GM12873 (cell line): ENCODE measurements around the gene PRR30.

Experiments
- TF ChIP-seq, protein P1 (sequence below): IDR thresholded peaks from 2 replicates; pipeline ENCODE4 v1.5.1; 2012; ENCODE audit warnings: low read depth, mild to moderate bottlenecking, moderate library complexity, low read length, control low read depth; ENCODE audit not compliant: insufficient read depth; ENCODE audit errors: missing control alignments

PRR30 gene

DNA sequence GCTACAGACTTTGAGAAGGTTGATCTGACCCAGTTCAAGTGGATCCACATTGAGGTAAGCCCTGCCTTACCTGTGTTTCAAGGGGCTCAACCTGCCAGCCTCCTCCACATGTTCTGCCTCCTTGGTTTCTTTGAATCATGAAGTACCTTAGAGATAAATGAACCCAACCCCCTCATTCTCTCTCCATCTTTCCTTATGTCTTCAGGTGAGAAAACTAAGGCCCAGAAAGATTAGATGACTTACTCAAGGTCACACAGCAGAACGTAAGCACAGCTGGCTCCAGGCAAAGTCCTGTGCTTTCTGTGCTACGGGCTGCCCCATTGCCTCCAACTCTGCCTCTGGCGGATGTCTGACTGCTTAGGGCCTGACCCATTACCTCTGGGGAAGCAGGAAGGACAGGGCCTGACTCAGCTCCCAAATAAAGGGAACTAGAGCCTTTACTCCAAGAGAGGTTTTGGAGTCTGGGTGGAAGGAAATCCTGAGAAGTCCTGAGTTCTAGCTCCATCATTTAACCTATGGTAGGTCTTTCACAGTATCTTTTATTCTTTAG, 42.4 kb downstream of the PRR30 start:
- TF ChIP-seq, protein P1, sequence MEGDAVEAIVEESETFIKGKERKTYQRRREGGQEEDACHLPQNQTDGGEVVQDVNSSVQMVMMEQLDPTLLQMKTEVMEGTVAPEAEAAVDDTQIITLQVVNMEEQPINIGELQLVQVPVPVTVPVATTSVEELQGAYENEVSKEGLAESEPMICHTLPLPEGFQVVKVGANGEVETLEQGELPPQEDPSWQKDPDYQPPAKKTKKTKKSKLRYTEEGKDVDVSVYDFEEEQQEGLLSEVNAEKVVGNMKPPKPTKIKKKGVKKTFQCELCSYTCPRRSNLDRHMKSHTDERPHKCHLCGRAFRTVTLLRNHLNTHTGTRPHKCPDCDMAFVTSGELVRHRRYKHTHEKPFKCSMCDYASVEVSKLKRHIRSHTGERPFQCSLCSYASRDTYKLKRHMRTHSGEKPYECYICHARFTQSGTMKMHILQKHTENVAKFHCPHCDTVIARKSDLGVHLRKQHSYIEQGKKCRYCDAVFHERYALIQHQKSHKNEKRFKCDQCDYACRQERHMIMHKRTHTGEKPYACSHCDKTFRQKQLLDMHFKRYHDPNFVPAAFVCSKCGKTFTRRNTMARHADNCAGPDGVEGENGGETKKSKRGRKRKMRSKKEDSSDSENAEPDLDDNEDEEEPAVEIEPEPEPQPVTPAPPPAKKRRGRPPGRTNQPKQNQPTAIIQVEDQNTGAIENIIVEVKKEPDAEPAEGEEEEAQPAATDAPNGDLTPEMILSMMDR, result no peak

DNA sequence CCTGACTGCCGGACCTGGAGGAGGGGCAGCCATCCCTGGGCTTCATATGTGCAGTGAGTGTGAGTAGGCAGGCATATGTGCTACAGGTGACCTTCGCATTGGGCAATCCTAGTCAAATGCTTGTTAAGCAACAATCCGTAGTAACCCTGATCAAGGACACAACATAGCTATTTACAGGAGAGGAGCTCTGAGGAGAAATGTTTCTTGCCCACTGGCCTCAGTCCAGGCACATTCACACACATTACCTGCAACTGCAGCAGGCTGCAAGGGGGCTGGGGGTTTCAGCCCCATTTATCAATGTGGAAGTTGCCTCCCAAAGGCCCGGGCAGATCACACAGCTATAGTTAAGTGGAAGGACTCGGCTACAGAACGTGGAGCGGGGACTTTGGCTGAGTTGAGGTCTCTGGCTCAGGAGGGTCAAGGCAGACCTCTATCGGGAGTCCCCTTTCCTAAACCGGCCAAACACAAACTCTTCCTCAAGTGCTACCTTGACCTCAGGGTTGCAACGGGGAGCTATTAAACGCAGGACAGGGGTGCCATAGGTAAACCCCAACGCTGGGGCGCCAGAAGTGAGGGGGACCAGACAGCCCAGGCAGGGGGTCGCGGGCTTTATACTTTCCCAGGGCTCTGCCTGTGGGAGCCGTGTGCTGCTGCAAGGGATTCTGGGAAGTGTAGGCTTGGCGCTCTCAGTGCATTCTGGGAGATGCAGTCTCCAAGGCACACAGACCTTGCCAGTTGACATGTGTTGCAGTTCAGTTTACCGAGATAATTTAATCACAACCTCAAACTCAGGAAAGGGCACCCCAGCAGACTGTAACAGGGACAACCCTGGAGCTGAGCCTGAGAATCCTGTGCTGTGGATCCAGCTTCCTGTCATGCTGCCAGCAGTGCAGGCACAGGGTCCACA, 43.2 kb downstream of the PRR30 start:
- TF ChIP-seq, protein P1, result no peak

DNA sequence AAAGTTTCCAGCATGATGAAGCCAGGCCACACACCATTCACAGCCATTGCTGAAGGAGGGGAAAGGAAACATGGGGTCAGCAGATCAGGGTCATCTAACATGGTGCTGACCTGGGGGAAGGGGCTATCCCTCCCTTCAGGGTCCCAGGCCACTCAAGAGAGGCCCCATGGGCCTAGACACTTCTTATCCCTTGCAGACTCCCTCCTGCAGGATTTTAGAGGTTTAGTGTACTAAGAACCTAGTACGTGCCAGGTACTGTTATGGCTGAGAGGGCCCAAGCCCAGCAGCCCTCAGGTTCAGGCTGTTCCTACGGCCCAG, 43.8 kb downstream of the PRR30 start:
- TF ChIP-seq, protein P1, result no peak

DNA sequence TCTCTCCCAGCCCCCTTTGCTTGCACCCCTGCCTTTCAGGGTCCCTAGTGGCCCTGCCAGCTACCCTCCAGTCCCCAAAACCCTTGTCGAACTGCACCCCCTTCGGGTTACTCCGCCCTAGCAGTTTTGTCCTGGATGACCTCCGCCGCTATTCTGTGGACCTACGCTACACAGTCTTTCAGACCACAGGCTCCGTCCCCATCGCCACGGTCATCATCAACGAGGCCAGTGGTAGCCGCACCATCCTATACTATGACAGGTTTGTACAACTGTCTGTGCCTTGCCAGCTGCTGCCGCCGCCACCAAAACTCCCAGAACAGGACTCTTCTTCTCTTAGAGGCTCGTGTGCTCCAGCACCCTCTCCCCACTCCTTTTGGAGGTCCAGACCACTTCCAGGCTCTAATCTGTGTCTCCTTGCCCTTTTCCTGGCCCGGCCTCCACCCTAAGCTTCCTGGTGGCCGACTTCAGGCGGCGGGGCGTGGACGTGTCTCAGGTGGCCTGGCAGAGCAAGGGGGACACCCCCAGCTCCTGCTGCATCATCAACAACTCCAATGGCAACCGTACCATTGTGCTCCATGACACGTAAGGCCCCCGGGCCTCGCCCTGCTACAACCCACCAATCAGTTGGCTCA, 44.7 kb downstream of the PRR30 start:
- TF ChIP-seq, protein P1, result no peak

DNA sequence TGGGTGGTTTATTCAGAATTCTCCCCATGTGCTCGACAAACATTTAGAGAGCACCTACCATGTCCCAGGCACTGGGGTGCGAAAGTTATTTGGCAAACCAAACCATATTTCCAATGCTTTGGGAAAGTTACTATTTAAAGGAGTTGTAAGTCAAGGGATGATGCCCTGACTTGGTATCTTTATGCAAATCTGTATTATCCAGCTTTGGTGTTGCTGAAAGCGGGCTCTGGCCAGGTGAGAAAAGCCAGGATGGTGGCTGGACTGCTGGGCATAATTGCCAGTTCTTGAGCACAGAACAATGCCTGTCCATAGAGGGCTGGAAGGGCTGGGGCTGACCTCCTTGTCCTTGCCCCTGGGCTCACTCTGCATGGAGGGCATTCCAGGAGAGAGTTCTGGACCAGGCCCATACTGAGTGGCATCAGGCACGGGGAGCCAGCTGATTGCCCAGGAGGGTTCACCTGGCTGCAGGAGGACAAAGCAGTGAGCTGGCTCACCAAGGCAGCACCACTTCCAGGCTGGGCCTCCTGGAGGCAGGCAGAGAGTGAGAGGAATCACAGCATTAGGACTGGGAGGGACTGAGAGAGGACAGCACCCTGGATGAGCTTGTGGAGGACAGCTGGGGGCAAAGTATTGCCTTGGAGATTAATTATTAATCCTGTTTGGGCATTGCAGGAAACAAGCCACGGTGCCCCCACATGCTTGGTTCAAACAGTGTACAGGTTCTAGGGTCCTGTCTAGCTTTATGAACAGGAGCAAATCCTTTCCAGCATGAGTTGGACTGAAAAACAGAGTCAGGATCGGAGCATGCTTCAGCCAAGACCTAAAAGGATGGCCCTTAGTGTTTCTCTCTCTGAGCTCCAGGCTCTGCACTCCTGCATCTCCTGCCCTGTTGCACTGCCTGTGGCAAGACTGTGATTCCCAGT, 45.5 kb downstream of the PRR30 start:
- TF ChIP-seq, protein P1, result no peak

DNA sequence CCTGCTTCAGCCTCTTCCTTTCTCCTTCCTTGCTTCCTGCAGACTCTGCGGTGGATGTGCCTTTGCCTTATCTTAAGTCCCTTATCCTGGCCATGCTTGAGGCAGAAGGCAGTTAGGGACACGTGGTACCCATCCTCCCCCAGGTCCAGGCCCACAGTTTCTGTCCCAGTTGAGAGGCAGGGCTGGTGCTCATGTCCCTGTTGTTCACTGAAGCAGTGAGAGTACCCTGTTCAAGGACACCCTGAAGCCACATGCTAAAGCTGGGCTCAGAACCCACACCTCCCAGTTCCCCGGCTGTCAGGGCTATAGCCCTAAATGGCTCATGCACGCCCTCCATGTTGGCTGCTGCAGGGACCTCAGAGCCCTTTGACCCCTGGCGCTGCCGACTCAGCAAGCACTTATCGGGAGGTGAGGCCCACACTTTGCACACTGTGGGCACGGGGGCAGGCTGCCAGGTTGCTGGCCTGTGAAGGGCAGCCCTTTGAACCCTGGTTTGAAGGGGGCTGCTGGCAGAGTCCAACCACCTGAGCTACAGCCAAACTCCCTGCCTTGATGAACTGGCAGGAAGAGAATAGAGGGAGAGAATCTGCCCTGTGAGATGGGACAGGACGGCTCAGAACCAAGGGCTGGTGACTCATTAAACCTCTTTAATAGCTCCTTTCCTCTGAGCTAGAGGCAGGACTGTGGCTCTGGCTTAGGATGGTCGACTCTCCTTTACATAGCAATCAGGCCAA, 46.3 kb downstream of the PRR30 start:
- TF ChIP-seq, protein P1, result no peak
